DND-41 (cell line): ENCODE data around the gene CASD1.

Source experiments
- ATAC-seq: fragments of 200-7000 bp; cut with Tn5 transposase; 3 replicates; pipeline ENCODE4 v1.9.1; 2021; ENCODE audit warnings: low read depth; ENCODE audit not compliant: insufficient read depth
- DNase-seq: peaks from one replicate; pipeline ENCODE4 v3.0.0-alpha.2; 2020
- H2AFZ ChIP-seq: 2 replicates; pipeline ENCODE4 v1.6.0; 2012; ENCODE audit warnings: low read depth, low read length
- H3K27ac ChIP-seq: 2 replicates; pipeline ENCODE4 v1.5.1; 2012; ENCODE audit warnings: low read length, inconsistent platforms
- H3K27me3 ChIP-seq: fragments of 200-600 bp; sonication (generic); 2 replicates; pipeline ENCODE4 v1.6.0; 2012; ENCODE audit warnings: low read length, mild to moderate bottlenecking, inconsistent platforms; ENCODE audit not compliant: insufficient read depth, poor library complexity
- H3K36me3 ChIP-seq: 2 replicates; pipeline ENCODE4 v1.5.1; 2012; ENCODE audit warnings: low read length, inconsistent platforms; ENCODE audit not compliant: insufficient read depth
- H3K4me1 ChIP-seq: 2 replicates; pipeline ENCODE4 v1.5.1; 2012; ENCODE audit warnings: mild to moderate bottlenecking, low read length; ENCODE audit not compliant: insufficient read depth
- H3K4me2 ChIP-seq: 2 replicates; pipeline ENCODE4 v1.6.0; 2012; ENCODE audit warnings: mild to moderate bottlenecking, moderate library complexity, low read length, inconsistent platforms; ENCODE audit not compliant: insufficient read depth
- H3K4me3 ChIP-seq, 2 experiments: fragments of 200-600 bp in 1 of 2; shearing (Covaris generic) in 1 of 2; 2 replicates each; pipeline ENCODE4 v1.5.1; 2012 to 2016; ENCODE audit warnings: inconsistent platforms in 2 of 2, low read length in 2 of 2, mild to moderate bottlenecking in 2 of 2, low read depth in 1 of 2, moderate library complexity in 1 of 2
- H3K79me2 ChIP-seq: 2 replicates; pipeline ENCODE4 v1.6.0; 2012; ENCODE audit warnings: low read length, inconsistent platforms; ENCODE audit not compliant: insufficient read depth
- H3K9ac ChIP-seq: 2 replicates; pipeline ENCODE4 v1.6.0; 2012; ENCODE audit warnings: low read depth, mild to moderate bottlenecking, inconsistent platforms, low read length, moderate library complexity
- H3K9me3 ChIP-seq: 2 replicates; pipeline ENCODE4 v1.5.1; 2012; ENCODE audit warnings: low read length, moderate library complexity, mild to moderate bottlenecking, inconsistent platforms; ENCODE audit not compliant: insufficient read depth, severe bottlenecking
- H4K20me1 ChIP-seq: 2 replicates; pipeline ENCODE4 v1.6.0; 2012; ENCODE audit warnings: low read length; ENCODE audit not compliant: insufficient read depth
- CTCF ChIP-seq: IDR thresholded peaks from 2 replicates; pipeline ENCODE4 v1.5.1; 2012; ENCODE audit warnings: borderline replicate concordance, low read length, moderate library complexity, mild to moderate bottlenecking; ENCODE audit not compliant: poor library complexity, severe bottlenecking; ENCODE audit errors: extremely low read depth
- EZH2 ChIP-seq: IDR thresholded peaks from 3 replicates; pipeline ENCODE4 v1.6.1; 2012; ENCODE audit warnings: borderline replicate concordance, low read depth, mild to moderate bottlenecking, moderate library complexity, low read length, inconsistent platforms; ENCODE audit not compliant: severe bottlenecking

CASD1 gene

GRCh38 chr7:94540428-94540827, 30.8 kb downstream of the CASD1 start:
- Histone ChIP-seq H3K4me1 (no peaks in the 10 kb centered on the region), H3K36me3 (peaks cover 53% of the 10 kb centered on the region; the same call in 1 of the 2 replicates), H3K27ac (no peak overlapping the region), H2AFZ (no peak overlapping the region), H4K20me1 (no peaks in the 10 kb centered on the region), H3K9me3 (no peaks in the 10 kb centered on the region), H3K4me3 (no peak overlapping the region), H3K79me2 (no peaks in the 10 kb centered on the region), H3K27me3 (no peaks in the 10 kb centered on the region), H3K4me2 (no peak overlapping the region), H3K9ac (no peak overlapping the region)
- DNase-seq: no peak
- TF ChIP-seq CTCF (no peak), EZH2 (no peak)
- no peak for ATAC-seq

DNA sequence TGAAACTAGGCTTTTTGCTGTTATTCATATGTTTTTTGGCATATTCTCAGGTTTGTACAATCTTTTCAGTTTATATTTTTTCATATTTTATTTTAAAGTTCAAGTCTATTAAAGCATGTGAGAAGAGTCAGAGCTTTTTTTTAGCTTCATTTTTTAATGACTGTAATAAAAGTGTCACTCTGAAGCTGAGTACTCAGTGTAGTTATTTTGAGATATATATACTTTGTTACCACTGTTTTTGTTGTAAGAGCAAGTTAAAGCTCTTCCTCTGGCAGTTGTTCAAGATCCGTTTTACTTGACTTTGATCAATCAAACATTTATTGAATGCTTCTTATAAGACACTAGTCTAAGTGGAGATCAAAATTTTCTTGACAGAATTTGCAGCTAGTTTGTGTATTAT, 37.5 kb downstream of the CASD1 start:
- ATAC-seq: no peak
- Histone ChIP-seq H2AFZ (no peak overlapping the region), H3K36me3 (peaks cover 32% of the 10 kb centered on the region; the same call in 1 of the 2 replicates), H3K79me2 (no peaks in the 10 kb centered on the region), H3K4me3 (no peak overlapping the region), H3K27me3 (no peaks in the 10 kb centered on the region), H4K20me1 (no peaks in the 10 kb centered on the region), H3K9me3 (no peaks in the 10 kb centered on the region), H3K4me2 (no peak overlapping the region), H3K27ac (no peak overlapping the region), H3K9ac (no peak overlapping the region), H3K4me1 (no peaks in the 10 kb centered on the region)
- no peak for DNase-seq
- TF ChIP-seq CTCF: no peak
- TF ChIP-seq EZH2: no peak

- Histone ChIP-seq H4K20me1 (no peaks in the 10 kb centered on the region), H3K9me3 (no peaks in the 10 kb centered on the region), H3K9ac (no peak overlapping the region), H3K4me3 (no peak overlapping the region), H3K27me3 (no peaks in the 10 kb centered on the region), H3K27ac (no peak overlapping the region), H3K4me2 (no peak overlapping the region), H3K79me2 (no peaks in the 10 kb centered on the region), H3K36me3 (peaks cover 48% of the 10 kb centered on the region), H3K4me1 (no peaks in the 10 kb centered on the region), H2AFZ (no peak overlapping the region)
- ATAC-seq: no peak
- TF ChIP-seq CTCF: no peak
- TF ChIP-seq EZH2: no peak
- no peak for DNase-seq
Observed at GRCh38 chr7:94556028-94556427, 46.4 kb downstream of the CASD1 start.

DNA sequence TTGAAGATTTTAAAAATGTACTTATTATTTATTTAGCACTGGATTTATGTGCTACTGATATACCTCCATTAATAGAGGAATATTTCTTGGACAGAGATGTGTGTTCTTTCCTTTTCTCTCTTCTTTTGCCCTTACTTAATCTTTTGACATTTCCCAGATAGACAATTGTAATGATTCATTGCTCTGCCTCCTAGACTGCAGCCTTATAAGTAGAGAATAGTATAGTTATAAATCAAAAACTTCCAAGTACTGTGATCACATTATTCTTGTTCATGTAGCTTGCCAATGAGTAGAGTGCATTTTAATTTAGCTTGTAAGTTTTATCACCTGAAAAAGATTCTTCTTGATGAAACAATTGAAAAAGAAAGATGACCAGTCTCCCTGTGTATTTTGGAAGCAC, 47.6 kb downstream of the CASD1 start:
- H3K27me3 ChIP-seq: no peaks in the 10 kb centered on the region
- ATAC-seq (no peak), DNase-seq (no peak)
- H3K9ac ChIP-seq: no peak overlapping the region
- no peak overlapping the region for H3K4me2 ChIP-seq
- H3K9me3 ChIP-seq: no peaks in the 10 kb centered on the region
- H3K27ac ChIP-seq: no peak overlapping the region
- H3K4me1 ChIP-seq: no peaks in the 10 kb centered on the region
- no peak overlapping the region for H2AFZ ChIP-seq
- no peak overlapping the region for H3K4me3 ChIP-seq
- TF ChIP-seq CTCF (no peak), EZH2 (no peak)
- no peaks in the 10 kb centered on the region for H3K79me2 ChIP-seq
- H3K36me3 ChIP-seq: peaks cover 42% of the 10 kb centered on the region
- H4K20me1 ChIP-seq: no peaks in the 10 kb centered on the region
